ENCODE measurements around the gene BUB1. TPM values are rescaled to one million over a fixed set of nuclear protein-coding genes. Genes with fewer than 3 reads are reported as not detected.

The BUB1 gene
- total and polyA plus RNA-seq, 9 of the 15 experiments (the other 6 are each of a cell fraction or from before 2014, with no cell fraction given): 73.4 to 247 (median 118) TPM

- TF ChIP-seq ZNF445 (CRISPR knock-in tag; IDR thresholded peaks at IDR 0.05; ENCODE audit: low read depth): no peak
- TF ChIP-seq SLC30A9 (CRISPR knock-in tag; IDR thresholded peaks at IDR 0.05): no peak
- TF ChIP-seq, protein P1, sequence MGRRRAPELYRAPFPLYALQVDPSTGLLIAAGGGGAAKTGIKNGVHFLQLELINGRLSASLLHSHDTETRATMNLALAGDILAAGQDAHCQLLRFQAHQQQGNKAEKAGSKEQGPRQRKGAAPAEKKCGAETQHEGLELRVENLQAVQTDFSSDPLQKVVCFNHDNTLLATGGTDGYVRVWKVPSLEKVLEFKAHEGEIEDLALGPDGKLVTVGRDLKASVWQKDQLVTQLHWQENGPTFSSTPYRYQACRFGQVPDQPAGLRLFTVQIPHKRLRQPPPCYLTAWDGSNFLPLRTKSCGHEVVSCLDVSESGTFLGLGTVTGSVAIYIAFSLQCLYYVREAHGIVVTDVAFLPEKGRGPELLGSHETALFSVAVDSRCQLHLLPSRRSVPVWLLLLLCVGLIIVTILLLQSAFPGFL (CRISPR knock-in tag; IDR thresholded peaks at IDR 0.05): no peak
- TF ChIP-seq PHF21A (IDR thresholded peaks at IDR 0.05; ENCODE audit: borderline replicate concordance, low read depth): no peak
- TF ChIP-seq NCOA1 (IDR thresholded peaks at IDR 0.05; ENCODE audit: low read depth): no peak
- no peak for TF ChIP-seq STAG1 (CRISPR knock-in tag; IDR thresholded peaks at IDR 0.05; ENCODE audit: borderline replicate concordance)
- no peak for TF ChIP-seq DIDO1 (tag; IDR thresholded peaks at IDR 0.05; ENCODE audit: low read depth)
- TF ChIP-seq MAFF (IDR thresholded peaks at IDR 0.05; ENCODE audit: low read length): no peak
- TF ChIP-seq NELFE (IDR thresholded peaks at IDR 0.05; ENCODE audit: insufficient read depth, insufficient read length): no peak
- no peak for TF ChIP-seq TAF15 (IDR thresholded peaks at IDR 0.05; ENCODE audit: low read depth, low read length)
- no peak for TF ChIP-seq ZNF584 (CRISPR knock-in tag; IDR thresholded peaks at IDR 0.05; ENCODE audit: low read depth)
- TF ChIP-seq CEBPZ (IDR thresholded peaks at IDR 0.05; ENCODE audit: borderline replicate concordance, low read depth, low read length): no peak
- no peak for TF ChIP-seq SMARCC2 (IDR thresholded peaks at IDR 0.05; ENCODE audit: low read depth)
- no peak for TF ChIP-seq KLF10 (CRISPR knock-in tag; IDR thresholded peaks at IDR 0.05)
- TF ChIP-seq, protein P2, sequence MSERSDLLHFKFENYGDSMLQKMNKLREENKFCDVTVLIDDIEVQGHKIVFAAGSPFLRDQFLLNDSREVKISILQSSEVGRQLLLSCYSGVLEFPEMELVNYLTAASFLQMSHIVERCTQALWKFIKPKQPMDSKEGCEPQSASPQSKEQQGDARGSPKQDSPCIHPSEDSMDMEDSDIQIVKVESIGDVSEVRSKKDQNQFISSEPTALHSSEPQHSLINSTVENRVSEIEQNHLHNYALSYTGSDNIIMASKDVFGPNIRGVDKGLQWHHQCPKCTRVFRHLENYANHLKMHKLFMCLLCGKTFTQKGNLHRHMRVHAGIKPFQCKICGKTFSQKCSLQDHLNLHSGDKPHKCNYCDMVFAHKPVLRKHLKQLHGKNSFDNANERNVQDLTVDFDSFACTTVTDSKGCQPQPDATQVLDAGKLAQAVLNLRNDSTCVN (CRISPR knock-in tag; IDR thresholded peaks at IDR 0.05): no peak
- TF ChIP-seq ZNF780A (CRISPR knock-in tag; IDR thresholded peaks at IDR 0.05): no peak
- no peak for TF ChIP-seq WHSC1 (IDR thresholded peaks at IDR 0.05; ENCODE audit: low read length)
- TF ChIP-seq PHB2 (IDR thresholded peaks at IDR 0.05; ENCODE audit: low read depth): no peak
- no peak for TF ChIP-seq ZSCAN29 (IDR thresholded peaks at IDR 0.05)
- no peak for TF ChIP-seq NR2F6 (CRISPR knock-in tag; IDR thresholded peaks at IDR 0.05)
- TF ChIP-seq GATA2 (CRISPR knock-in tag; IDR thresholded peaks at IDR 0.05): no peak
- no peak for TF ChIP-seq ZBTB17 (CRISPR knock-in tag; IDR thresholded peaks at IDR 0.05)
- no peak for TF ChIP-seq ZNF707 (CRISPR knock-in tag; conservative IDR thresholded peaks at IDR 0.05)
- no peak for TF ChIP-seq ZNF239 (CRISPR knock-in tag; IDR thresholded peaks at IDR 0.05)
- peak; percentile 73 for TF ChIP-seq RBBP5 (IDR thresholded peaks at IDR 0.05; ENCODE audit: borderline replicate concordance, insufficient read depth, low read length, poor library complexity, severe bottlenecking)
These were observed at the start of gene BUB1 (continued) for GRCh38 chr2:110677530-110678456.

Measured in K562 (cell line).